Measurements from ENCODE around the gene FBH1.

FBH1 gene

GRCh38 chr10:5918763-5919162 lies 28.7 kb downstream of the FBH1 start:
- Histone ChIP-seq H3K9ac (ENCODE audit: low read length) (no peak overlapping the region), H2BK5ac (ENCODE audit: low read depth, low read length, poor library complexity, severe bottlenecking) (no peak overlapping the region), H3K4me3 (ENCODE audit: insufficient read depth in 1 of 2, low read depth in 1 of 2, low read length in 2 of 2) (no peak overlapping the region), H2AK5ac (ENCODE audit: low read length, severe bottlenecking) (no peak overlapping the region), H3K23ac (ENCODE audit: low read length in 2 of 2) (no peak overlapping the region), H3K9me3 (ENCODE audit: control insufficient read depth, low read length) (no peaks in the 10 kb centered on the region), H3K4me2 (ENCODE audit: low read length, poor library complexity, severe bottlenecking) (no peak overlapping the region), H3K36me3 (ENCODE audit: control insufficient read depth in 1 of 2, insufficient read depth in 2 of 2, low read depth in 1 of 2, low read length in 2 of 2) (peaks cover 68 to 98% of the 10 kb centered on the region in 2 experiments), H3K79me1 (replicated peaks; ENCODE audit: low read length, poor library complexity, severe bottlenecking) (peaks cover 27% of the 10 kb centered on the region), H2BK120ac (ENCODE audit: low read depth, low read length) (no peak overlapping the region), H3K18ac (ENCODE audit: low read depth in 1 of 2, low read length in 2 of 2) (no peak overlapping the region), H3K4me1 (ENCODE audit: control insufficient read depth, insufficient read depth, low read depth, low read length) (no peaks in the 10 kb centered on the region), H3K27me3 (ENCODE audit: control insufficient read depth in 1 of 2, insufficient read depth in 1 of 2, low read length in 2 of 2) (no peaks in the 10 kb centered on the region), H4K8ac (ENCODE audit: low read length) (no peak overlapping the region), H4K91ac (ENCODE audit: low read length) (no peak overlapping the region), H2AFZ (ENCODE audit: low read depth, low read length) (no peak overlapping the region), H3K4ac (ENCODE audit: low read depth in 1 of 2, low read length in 2 of 2) (no peak overlapping the region), H2BK15ac (ENCODE audit: low read depth, poor library complexity, severe bottlenecking) (no peak overlapping the region), H3K27ac (ENCODE audit: low read length, poor library complexity, severe bottlenecking) (no peak overlapping the region), H2BK12ac (ENCODE audit: low read length in 2 of 2) (no peak overlapping the region), H3K14ac (ENCODE audit: low read length in 2 of 2) (no peak overlapping the region)
- 100% methylated on average over 4 of the region's 4 CpGs for WGBS
- no peak for DNase-seq

- Histone ChIP-seq H3K79me1 (replicated peaks; ENCODE audit: low read length, poor library complexity, severe bottlenecking) (peaks cover 27% of the 10 kb centered on the region), H3K9me3 (ENCODE audit: control insufficient read depth, low read length) (no peaks in the 10 kb centered on the region), H3K27me3 (ENCODE audit: control insufficient read depth in 1 of 2, insufficient read depth in 1 of 2, low read length in 2 of 2) (no peaks in the 10 kb centered on the region), H3K14ac (ENCODE audit: low read length in 2 of 2) (no peak overlapping the region), H3K27ac (ENCODE audit: low read length, poor library complexity, severe bottlenecking) (no peak overlapping the region), H2AFZ (ENCODE audit: low read depth, low read length) (no peak overlapping the region), H3K36me3 (ENCODE audit: control insufficient read depth in 1 of 2, insufficient read depth in 2 of 2, low read depth in 1 of 2, low read length in 2 of 2) (peaks cover 69 to 98% of the 10 kb centered on the region in 2 experiments), H2BK12ac (ENCODE audit: low read length in 2 of 2) (no peak overlapping the region), H3K9ac (ENCODE audit: low read length) (no peak overlapping the region), H3K4me3 (ENCODE audit: insufficient read depth in 1 of 2, low read depth in 1 of 2, low read length in 2 of 2) (no peak overlapping the region), H2BK120ac (ENCODE audit: low read depth, low read length) (no peak overlapping the region), H4K8ac (ENCODE audit: low read length) (no peak overlapping the region), H2BK5ac (ENCODE audit: low read depth, low read length, poor library complexity, severe bottlenecking) (no peak overlapping the region), H3K4ac (ENCODE audit: low read depth in 1 of 2, low read length in 2 of 2) (no peak overlapping the region), H3K4me1 (ENCODE audit: control insufficient read depth, insufficient read depth, low read depth, low read length) (no peaks in the 10 kb centered on the region), H3K23ac (ENCODE audit: low read length in 2 of 2) (no peak overlapping the region), H4K91ac (ENCODE audit: low read length) (no peak overlapping the region), H3K4me2 (ENCODE audit: low read length, poor library complexity, severe bottlenecking) (no peak overlapping the region), H2BK15ac (ENCODE audit: low read depth, poor library complexity, severe bottlenecking) (no peak overlapping the region), H2AK5ac (ENCODE audit: low read length, severe bottlenecking) (no peak overlapping the region), H3K18ac (ENCODE audit: low read depth in 1 of 2, low read length in 2 of 2) (no peak overlapping the region)
- WGBS: 99% methylated on average over 4 of the region's 7 CpGs
- no peak for DNase-seq
These were observed 29.5 kb downstream of the FBH1 start for GRCh38 chr10:5919568-5919967.

DNA sequence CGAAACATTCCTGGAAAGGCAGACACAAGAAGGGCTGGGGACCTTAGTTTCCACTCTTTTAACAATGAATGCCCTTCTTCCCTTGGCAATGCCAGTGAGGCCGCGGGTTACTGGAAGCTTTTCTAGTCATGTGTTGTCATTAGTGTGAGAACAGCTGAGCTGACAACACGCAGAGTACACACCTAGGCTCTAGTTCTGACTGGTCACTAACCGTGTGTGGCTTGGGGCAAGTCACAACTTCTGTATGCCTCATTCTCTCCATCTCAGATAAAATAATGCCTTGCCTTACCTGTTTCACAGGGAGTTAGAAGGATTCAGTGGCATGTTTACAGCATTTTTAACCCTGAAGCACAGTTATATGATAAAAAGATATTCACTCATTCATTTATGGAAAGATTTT lies 31.7 kb downstream of the FBH1 start:
- no peak overlapping the region for H4K8ac ChIP-seq (ENCODE audit: low read length)
- H3K4me3 ChIP-seq (ENCODE audit: insufficient read depth in 1 of 2, low read depth in 1 of 2, low read length in 2 of 2): no peak overlapping the region
- no peak overlapping the region for H2BK120ac ChIP-seq (ENCODE audit: low read depth, low read length)
- H3K9me3 ChIP-seq (ENCODE audit: control insufficient read depth, low read length): no peaks in the 10 kb centered on the region
- H3K14ac ChIP-seq (ENCODE audit: low read length in 2 of 2): no peak overlapping the region
- 100% methylated on average over 4 of the region's 5 CpGs for WGBS
- H3K4ac ChIP-seq (ENCODE audit: low read depth in 1 of 2, low read length in 2 of 2): no peak overlapping the region
- H3K4me2 ChIP-seq (ENCODE audit: low read length, poor library complexity, severe bottlenecking): no peak overlapping the region
- H3K36me3 ChIP-seq (ENCODE audit: control insufficient read depth in 1 of 2, insufficient read depth in 2 of 2, low read depth in 1 of 2, low read length in 2 of 2): peaks cover 62 to 94% of the 10 kb centered on the region in 2 experiments
- no peak overlapping the region for H3K18ac ChIP-seq (ENCODE audit: low read depth in 1 of 2, low read length in 2 of 2)
- H3K4me1 ChIP-seq (ENCODE audit: control insufficient read depth, insufficient read depth, low read depth, low read length): no peaks in the 10 kb centered on the region
- no peak overlapping the region for H3K23ac ChIP-seq (ENCODE audit: low read length in 2 of 2)
- H2AFZ ChIP-seq (ENCODE audit: low read depth, low read length): no peak overlapping the region
- DNase-seq: no peak
- no peak overlapping the region for H3K27ac ChIP-seq (ENCODE audit: low read length, poor library complexity, severe bottlenecking)
- H2AK5ac ChIP-seq (ENCODE audit: low read length, severe bottlenecking): no peak overlapping the region
- H3K9ac ChIP-seq (ENCODE audit: low read length): no peak overlapping the region
- H3K27me3 ChIP-seq (ENCODE audit: control insufficient read depth in 1 of 2, insufficient read depth in 1 of 2, low read length in 2 of 2): no peaks in the 10 kb centered on the region
- no peak overlapping the region for H2BK15ac ChIP-seq (ENCODE audit: low read depth, poor library complexity, severe bottlenecking)
- peaks cover 30% of the 10 kb centered on the region for H3K79me1 ChIP-seq (replicated peaks; ENCODE audit: low read length, poor library complexity, severe bottlenecking)
- no peak overlapping the region for H2BK12ac ChIP-seq (ENCODE audit: low read length in 2 of 2)
- H4K91ac ChIP-seq (ENCODE audit: low read length): no peak overlapping the region
- no peak overlapping the region for H2BK5ac ChIP-seq (ENCODE audit: low read depth, low read length, poor library complexity, severe bottlenecking)

DNA sequence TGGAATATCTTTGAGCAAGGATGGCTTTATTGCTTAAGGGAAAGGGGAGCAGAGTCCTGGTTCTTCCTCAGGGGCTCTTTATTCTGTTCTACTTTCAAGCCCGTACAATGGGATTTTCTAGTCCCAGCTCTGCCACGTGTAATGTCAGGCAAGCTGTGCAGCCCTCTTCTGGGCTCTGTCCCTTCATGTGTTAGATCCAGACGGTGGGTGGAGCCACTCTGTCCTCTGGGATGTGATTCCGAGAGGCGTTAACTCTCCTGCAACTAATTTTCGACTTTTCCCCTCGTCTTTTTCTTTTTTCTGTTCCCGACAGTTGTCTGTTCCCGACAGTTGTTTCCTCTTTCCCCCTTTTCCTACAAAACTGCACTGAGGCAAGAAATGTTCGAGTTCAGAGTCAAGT lies 34.8 kb downstream of the FBH1 start:
- Histone ChIP-seq H3K79me1 (replicated peaks; ENCODE audit: low read length, poor library complexity, severe bottlenecking) (peaks cover 25% of the 10 kb centered on the region), H3K4me3 (ENCODE audit: insufficient read depth in 1 of 2, low read depth in 1 of 2, low read length in 2 of 2) (no peak overlapping the region), H2BK120ac (ENCODE audit: low read depth, low read length) (no peak overlapping the region), H3K27me3 (ENCODE audit: control insufficient read depth in 1 of 2, insufficient read depth in 1 of 2, low read length in 2 of 2) (no peaks in the 10 kb centered on the region), H3K27ac (ENCODE audit: low read length, poor library complexity, severe bottlenecking) (no peak overlapping the region), H3K14ac (ENCODE audit: low read length in 2 of 2) (no peak overlapping the region), H4K8ac (ENCODE audit: low read length) (no peak overlapping the region), H3K9ac (ENCODE audit: low read length) (peak overlapping the region; percentile 12), H2BK12ac (ENCODE audit: low read length in 2 of 2) (no peak overlapping the region), H3K4ac (ENCODE audit: low read depth in 1 of 2, low read length in 2 of 2) (no peak overlapping the region), H2BK5ac (ENCODE audit: low read depth, low read length, poor library complexity, severe bottlenecking) (no peak overlapping the region), H4K91ac (ENCODE audit: low read length) (no peak overlapping the region), H3K18ac (ENCODE audit: low read depth in 1 of 2, low read length in 2 of 2) (no peak overlapping the region), H2AK5ac (ENCODE audit: low read length, severe bottlenecking) (no peak overlapping the region), H3K4me2 (ENCODE audit: low read length, poor library complexity, severe bottlenecking) (no peak overlapping the region), H3K4me1 (ENCODE audit: control insufficient read depth, insufficient read depth, low read depth, low read length) (no peaks in the 10 kb centered on the region), H2AFZ (ENCODE audit: low read depth, low read length) (no peak overlapping the region), H3K9me3 (ENCODE audit: control insufficient read depth, low read length) (no peaks in the 10 kb centered on the region), H3K23ac (ENCODE audit: low read length in 2 of 2) (no peak overlapping the region), H3K36me3 (ENCODE audit: control insufficient read depth in 1 of 2, insufficient read depth in 2 of 2, low read depth in 1 of 2, low read length in 2 of 2) (peaks cover 66 to 89% of the 10 kb centered on the region in 2 experiments), H2BK15ac (ENCODE audit: low read depth, poor library complexity, severe bottlenecking) (no peak overlapping the region)
- no peak for DNase-seq
- 96% methylated on average over 10 of the region's 10 CpGs for WGBS
